ENCODE measurements around the gene RNF5.

The RNF5 gene

GRCh38 chr6:32218167-32218566 is 40.0 kb downstream of the RNF5 start:
- Histone ChIP-seq H3K27ac (ENCODE audit: low read length) (no peak overlapping the region), H3K9me3 (ENCODE audit: control insufficient read depth in 1 of 2, low read length in 2 of 2) (no peaks in the 10 kb centered on the region), H3K4me1 (ENCODE audit: control insufficient read depth in 1 of 2, insufficient read depth in 2 of 2, low read length in 2 of 2) (no peaks in the 10 kb centered on the region), H3K27me3 (ENCODE audit: low read depth, low read length) (no peaks in the 10 kb centered on the region), H3K4me3 (ENCODE audit: low read depth in 1 of 2, low read length in 2 of 2) (no peak overlapping the region), H3K36me3 (ENCODE audit: control insufficient read depth in 1 of 2, insufficient read depth in 2 of 2, low read length in 2 of 2) (no peaks in the 10 kb centered on the region)

GRCh38 chr6:32220021-32220420 is 41.8 kb downstream of the RNF5 start:
- H3K27me3 ChIP-seq (ENCODE audit: low read depth, low read length), result no peaks in the 10 kb centered on the region
- no peaks in the 10 kb centered on the region for H3K36me3 ChIP-seq (ENCODE audit: control insufficient read depth in 1 of 2, insufficient read depth in 2 of 2, low read length in 2 of 2)
- H3K27ac ChIP-seq (ENCODE audit: low read length), result no peak overlapping the region
- no peaks in the 10 kb centered on the region for H3K4me1 ChIP-seq (ENCODE audit: control insufficient read depth in 1 of 2, insufficient read depth in 2 of 2, low read length in 2 of 2)
- H3K4me3 ChIP-seq (ENCODE audit: low read depth in 1 of 2, low read length in 2 of 2), result no peak overlapping the region
- H3K9me3 ChIP-seq (ENCODE audit: control insufficient read depth in 1 of 2, low read length in 2 of 2), result no peaks in the 10 kb centered on the region

GRCh38 chr6:32222333-32223230 is 44.4 kb downstream of the RNF5 start:
- Histone ChIP-seq H3K9me3 (ENCODE audit: control insufficient read depth in 1 of 2, low read length in 2 of 2) (no peaks in the 10 kb centered on the region), H3K27ac (ENCODE audit: low read length) (no peak overlapping the region), H3K27me3 (ENCODE audit: low read depth, low read length) (no peaks in the 10 kb centered on the region), H3K4me3 (ENCODE audit: low read depth in 1 of 2, low read length in 2 of 2) (no peak overlapping the region), H3K36me3 (ENCODE audit: control insufficient read depth in 1 of 2, insufficient read depth in 2 of 2, low read length in 2 of 2) (no peaks in the 10 kb centered on the region), H3K4me1 (ENCODE audit: control insufficient read depth in 1 of 2, insufficient read depth in 2 of 2, low read length in 2 of 2) (no peaks in the 10 kb centered on the region)

- Histone ChIP-seq H3K4me1 (ENCODE audit: control insufficient read depth in 1 of 2, insufficient read depth in 2 of 2, low read length in 2 of 2) (no peaks in the 10 kb centered on the region), H3K27me3 (ENCODE audit: low read depth, low read length) (no peaks in the 10 kb centered on the region), H3K9me3 (ENCODE audit: control insufficient read depth in 1 of 2, low read length in 2 of 2) (no peaks in the 10 kb centered on the region), H3K27ac (ENCODE audit: low read length) (no peak within 1 kb of the TSS), H3K36me3 (ENCODE audit: control insufficient read depth in 1 of 2, insufficient read depth in 2 of 2, low read length in 2 of 2) (no peaks in the 10 kb centered on the region), H3K4me3 (ENCODE audit: low read depth in 1 of 2, low read length in 2 of 2) (no peak within 1 kb of the TSS)
Observed at GRCh38 chr6:32223258-32224235, 45.3 kb downstream of the RNF5 start, which contains the start of gene NOTCH4. Gene NOTCH4, minus strand, starts transcription at chr6:32224067. Its CDS starts 139 bp downstream, at chr6:32223928.

- Histone ChIP-seq H3K4me1 (ENCODE audit: control insufficient read depth in 1 of 2, insufficient read depth in 2 of 2, low read length in 2 of 2) (no peaks in the 10 kb centered on the region), H3K4me3 (ENCODE audit: low read depth in 1 of 2, low read length in 2 of 2) (no peak overlapping the region), H3K27ac (ENCODE audit: low read length) (no peak overlapping the region), H3K9me3 (ENCODE audit: control insufficient read depth in 1 of 2, low read length in 2 of 2) (no peaks in the 10 kb centered on the region), H3K36me3 (ENCODE audit: control insufficient read depth in 1 of 2, insufficient read depth in 2 of 2, low read length in 2 of 2) (no peaks in the 10 kb centered on the region), H3K27me3 (ENCODE audit: low read depth, low read length) (no peaks in the 10 kb centered on the region)
Observed at GRCh38 chr6:32224696-32225095, 46.5 kb downstream of the RNF5 start.

- Histone ChIP-seq H3K27me3 (ENCODE audit: low read depth, low read length) (no peaks in the 10 kb centered on the region), H3K27ac (ENCODE audit: low read length) (no peak overlapping the region), H3K4me3 (ENCODE audit: low read depth in 1 of 2, low read length in 2 of 2) (no peak overlapping the region), H3K9me3 (ENCODE audit: control insufficient read depth in 1 of 2, low read length in 2 of 2) (no peaks in the 10 kb centered on the region), H3K4me1 (ENCODE audit: control insufficient read depth in 1 of 2, insufficient read depth in 2 of 2, low read length in 2 of 2) (no peaks in the 10 kb centered on the region), H3K36me3 (ENCODE audit: control insufficient read depth in 1 of 2, insufficient read depth in 2 of 2, low read length in 2 of 2) (no peaks in the 10 kb centered on the region)
Observed at GRCh38 chr6:32226434-32226833, 48.2 kb downstream of the RNF5 start.

Measured in muscle layer of duodenum (tissue), 2 donors.